Endothelial cell of umbilical vein (primary cell): ENCODE measurements around the gene ARHGEF10L. TPM values are rescaled to one million over a fixed set of nuclear protein-coding genes. Genes with fewer than 3 reads are reported as not detected.

Experiments used
- BruUV-seq: library from RNA; stranded (reverse); fragments of 400-500 nt; replicated peaks from 2 replicates; lab custom pipeline; 2021; lab: Mats Ljungman, UMichigan
- CTCF ChIA-PET: fragments of 300-600, 350-600 bp; sonication (Branson Sonifier 250); formaldehyde crosslinking; loops from one replicate; lab custom pipeline; 2021; ENCODE audit warnings: antibody characterized with exemption, inconsistent platforms; lab: Charles Lee
- POLR2A ChIA-PET: fragments of 300-600, 350-600 bp; sonication (Branson Sonifier 250); formaldehyde crosslinking; loops from one replicate; lab custom pipeline; 2021; ENCODE audit warnings: antibody characterized with exemption, inconsistent platforms; lab: Charles Lee
- DNase-seq: peaks from one replicate; pipeline ENCODE4 v3.0.0-alpha.2; 2011; ENCODE audit warnings: low read depth, low spot score
- FAIRE-seq: peaks from 2 replicates; lab custom pipeline; 2011; peaks lifted over from hg19 to GRCh38; lab: Jason Lieb, UNC
- H2AFZ ChIP-seq: 2 replicates; pipeline ENCODE4 v1.6.0; 2012; ENCODE audit warnings: low read depth, low read length, control low read depth, inconsistent platforms
- H3K27ac ChIP-seq: 2 replicates; pipeline ENCODE4 v1.5.1; 2011; ENCODE audit warnings: low read depth, mild to moderate bottlenecking, control low read depth, low read length, moderate library complexity; ENCODE audit not compliant: insufficient read depth
- H3K27me3 ChIP-seq, 2 experiments: 2 replicates each; pipeline versions ENCODE4 v1.6.0 to v1.6.1; 2011; ENCODE audit warnings: low read length in 2 of 2, mixed read lengths in 1 of 2; ENCODE audit not compliant: control insufficient read depth in 2 of 2, insufficient read depth in 2 of 2
- H3K36me3 ChIP-seq, 2 experiments: 2 replicates in 1 of 2; 3 replicates in 1 of 2; pipeline ENCODE4 v1.5.1; 2011; ENCODE audit warnings: low read length in 2 of 2, mild to moderate bottlenecking in 1 of 2, moderate library complexity in 1 of 2; ENCODE audit not compliant: control insufficient read depth in 2 of 2, insufficient read depth in 2 of 2; ENCODE audit errors: extremely low read depth in 1 of 2
- H3K4me1 ChIP-seq: 3 replicates; pipeline ENCODE4 v1.5.1; 2011; ENCODE audit warnings: mild to moderate bottlenecking, low read length; ENCODE audit not compliant: control insufficient read depth, insufficient read depth; ENCODE audit errors: extremely low read depth
- H3K4me2 ChIP-seq: 2 replicates; pipeline ENCODE4 v1.6.1; 2011; ENCODE audit warnings: low read length, control low read depth, mixed read lengths; ENCODE audit not compliant: insufficient read depth
- H3K4me3 ChIP-seq, 3 experiments: fragments of 200-600 bp in 1 of 3; sonication (generic), shearing (Covaris generic) in 1 of 3; replicated peaks in 1 of 3; 2 replicates each; pipeline ENCODE4 v1.5.1; 2011 to 2016; ENCODE audit warnings: control low read depth in 3 of 3, low read length in 3 of 3, mild to moderate bottlenecking in 2 of 3, inconsistent platforms in 1 of 3, low read depth in 1 of 3, moderate library complexity in 1 of 3; ENCODE audit not compliant: insufficient read depth in 1 of 3
- H3K79me2 ChIP-seq: 2 replicates; pipeline ENCODE4 v1.6.0; 2012; ENCODE audit warnings: low read length, inconsistent platforms; ENCODE audit not compliant: control insufficient read depth, insufficient read depth
- H3K9ac ChIP-seq: replicated peaks from 2 replicates; pipeline ENCODE3; 2011; ENCODE audit warnings: low read length, control low read depth; ENCODE audit not compliant: insufficient read depth; ENCODE audit errors: extremely low read depth
- H3K9me1 ChIP-seq: replicated peaks from 3 replicates; pipeline ENCODE4 v1.6.0; 2011; ENCODE audit warnings: mild to moderate bottlenecking, low read length; ENCODE audit not compliant: control insufficient read depth, insufficient read depth; ENCODE audit errors: extremely low read depth
- H3K9me3 ChIP-seq: replicated peaks from 2 replicates; pipeline ENCODE4 v1.5.1; 2012; ENCODE audit warnings: low read length, inconsistent platforms; ENCODE audit not compliant: control insufficient read depth, insufficient read depth
- H4K20me1 ChIP-seq: replicated peaks from 2 replicates; pipeline ENCODE3; 2011; ENCODE audit warnings: mild to moderate bottlenecking, low read length; ENCODE audit not compliant: control insufficient read depth, insufficient read depth; ENCODE audit errors: extremely low read depth
- FOS ChIP-seq: IDR thresholded peaks from 2 replicates; pipeline ENCODE4 v1.6.1; 2011; ENCODE audit warnings: mild to moderate bottlenecking, low read length, moderate library complexity, borderline replicate concordance; ENCODE audit not compliant: insufficient read depth
- GATA2 ChIP-seq: IDR thresholded peaks from 2 replicates; pipeline ENCODE4 v1.7.0; 2011; ENCODE audit warnings: low read depth, mild to moderate bottlenecking, moderate library complexity, mixed read lengths, low read length; ENCODE audit not compliant: insufficient read length, insufficient read depth
- JUN ChIP-seq: IDR thresholded peaks from 2 replicates; pipeline ENCODE4 v1.6.1; 2011; ENCODE audit warnings: borderline replicate concordance, low read depth; ENCODE audit not compliant: insufficient read length, insufficient read depth
- MYC ChIP-seq: IDR thresholded peaks from one replicate; pipeline ENCODE4 v1.6.1; 2011; ENCODE audit warnings: mild to moderate bottlenecking, low read depth, low read length
- POLR2A ChIP-seq: IDR thresholded peaks from 2 replicates; pipeline ENCODE4 v1.6.1; 2012; ENCODE audit warnings: low read depth, mild to moderate bottlenecking, control low read depth, low read length
- POLR2AphosphoS5 ChIP-seq: IDR thresholded peaks from 2 replicates; pipeline ENCODE4 v1.6.1; 2012; ENCODE audit warnings: low read depth, mild to moderate bottlenecking, control low read depth, low read length, moderate library complexity; ENCODE audit not compliant: insufficient read depth
- dilution Hi-C: fragments of 300-500 bp; cut with MboI; formaldehyde crosslinking; loops from one replicate; pipeline ENCODE4 v1.15.0; 2019; ENCODE audit warnings: low sequenced_read_pairs; ENCODE audit not compliant: extremely low pct_ligation_motif_present
- intact Hi-C: fragments of 100-400 bp; cut with micrococcal nuclease; formaldehyde crosslinking; loops from one replicate; pipeline ENCODE4 v1.10.0; 2022
- polyA plus RNA-seq, 4 experiments: library from polyadenylated mRNA; depleted of rRNA in 3 of 4; stranded (reverse) in 3 of 4; unstranded in 1 of 4; fragments of >200 nt; gene quantifications; 2 replicates each; pipeline versions ENCODE4 v1.2.1 to v1.2.3, GENCODE V29; 2011 to 2012; ENCODE audit warnings: missing spikeins in 1 of 4
- total RNA-seq: library from RNA; stranded (reverse); gene quantifications from 2 replicates; pipeline ENCODE4 v1.2.3, GENCODE V29; 2021
- TF ChIP-seq, protein P1 (sequence below): IDR thresholded peaks from 2 replicates; pipeline ENCODE4 v1.6.1; 2011; ENCODE audit not compliant: insufficient read depth, insufficient read length
- TF ChIP-seq, protein P2 (sequence below), 2 donors: IDR thresholded peaks; 1 replicate in 1 of 2; 2 replicates in 1 of 2; pipeline ENCODE4 v1.5.1; 2011; ENCODE audit warnings: low read length in 2 of 2, mild to moderate bottlenecking in 2 of 2, moderate library complexity in 2 of 2, control low read depth in 1 of 2, inconsistent platforms in 1 of 2, low read depth in 1 of 2; ENCODE audit not compliant: insufficient read depth in 1 of 2; ENCODE audit errors: extremely low read depth in 1 of 2

Gene ARHGEF10L
- total and polyA plus RNA-seq, 2 donors (not counting 3 experiments of a cell fraction or from before 2014, with no cell fraction given) = 1.9 to 5.2 TPM

DNA sequence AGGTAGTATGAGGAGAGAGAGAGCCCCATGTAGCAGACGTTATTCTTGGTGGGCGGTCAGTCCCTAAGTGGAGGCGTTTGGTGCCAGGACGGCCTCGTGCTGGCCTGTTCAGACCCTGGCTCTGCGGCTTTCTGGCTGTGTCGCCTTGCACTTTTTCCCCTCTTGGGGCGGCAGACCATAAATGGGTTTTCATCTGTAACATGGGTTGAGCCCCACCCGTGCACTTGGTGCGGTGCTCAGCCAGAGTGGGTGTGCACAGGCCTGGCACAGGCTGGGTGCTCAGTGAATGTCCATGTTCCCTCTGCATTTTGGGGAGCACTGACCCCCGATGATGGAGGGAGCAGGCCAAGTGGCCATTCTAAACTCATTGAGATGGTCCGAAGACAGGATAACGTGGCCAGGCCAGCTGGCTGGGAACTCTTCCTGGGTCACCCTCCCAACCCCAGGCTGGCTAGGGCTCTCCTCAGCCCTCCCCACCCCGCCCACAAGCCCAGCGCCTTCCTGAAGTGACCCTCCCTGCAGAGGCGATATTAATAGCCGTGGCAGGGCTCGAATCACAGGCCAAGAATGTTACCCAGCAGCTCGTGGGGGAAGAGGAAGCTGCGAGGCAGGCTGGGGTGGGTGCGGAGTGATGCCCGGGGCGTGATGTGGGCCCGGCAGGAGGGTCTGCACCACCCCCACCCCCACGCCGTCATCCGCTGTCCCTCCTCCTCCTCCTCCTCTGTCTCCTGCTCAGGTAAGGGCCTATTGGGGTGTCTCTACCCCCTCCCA lies 78.5 kb downstream of the ARHGEF10L start:
- H4K20me1 ChIP-seq = no peaks in the 10 kb centered on the region
- no peaks in the 10 kb centered on the region for H3K4me1 ChIP-seq
- no TSS peak for BruUV-seq
- H3K4me3 ChIP-seq = no peak overlapping the region
- CTCF ChIA-PET = interaction anchor here (1.2 to 1.6 kb wide), 3 partner anchors 11 to 958 kb away, joined by 4 to 10 read pairs (median 4); no protein-coding TSS in a partner anchor
- FAIRE-seq = no peak
- H3K27me3 ChIP-seq = no peaks in the 10 kb centered on the region
- intact Hi-C loops (no loop called here), dilution Hi-C loops (no loop called here)
- no peak for DNase-seq
- no peaks in the 10 kb centered on the region for H3K79me2 ChIP-seq
- no peaks in the 10 kb centered on the region for H3K9me1 ChIP-seq
- H3K27ac ChIP-seq = no peak overlapping the region
- H3K9ac ChIP-seq = no peak overlapping the region
- POLR2A ChIA-PET = interaction anchor here (0.6 kb wide), 1 partner anchor 552 kb away, joined by 3 read pairs; no protein-coding TSS in a partner anchor
- no peak for TF ChIP-seq MYC
- H3K36me3 ChIP-seq = no peaks in the 10 kb centered on the region
- no peak overlapping the region for H3K4me2 ChIP-seq
- H3K9me3 ChIP-seq = no peaks in the 10 kb centered on the region
- H2AFZ ChIP-seq = no peak overlapping the region

DNA sequence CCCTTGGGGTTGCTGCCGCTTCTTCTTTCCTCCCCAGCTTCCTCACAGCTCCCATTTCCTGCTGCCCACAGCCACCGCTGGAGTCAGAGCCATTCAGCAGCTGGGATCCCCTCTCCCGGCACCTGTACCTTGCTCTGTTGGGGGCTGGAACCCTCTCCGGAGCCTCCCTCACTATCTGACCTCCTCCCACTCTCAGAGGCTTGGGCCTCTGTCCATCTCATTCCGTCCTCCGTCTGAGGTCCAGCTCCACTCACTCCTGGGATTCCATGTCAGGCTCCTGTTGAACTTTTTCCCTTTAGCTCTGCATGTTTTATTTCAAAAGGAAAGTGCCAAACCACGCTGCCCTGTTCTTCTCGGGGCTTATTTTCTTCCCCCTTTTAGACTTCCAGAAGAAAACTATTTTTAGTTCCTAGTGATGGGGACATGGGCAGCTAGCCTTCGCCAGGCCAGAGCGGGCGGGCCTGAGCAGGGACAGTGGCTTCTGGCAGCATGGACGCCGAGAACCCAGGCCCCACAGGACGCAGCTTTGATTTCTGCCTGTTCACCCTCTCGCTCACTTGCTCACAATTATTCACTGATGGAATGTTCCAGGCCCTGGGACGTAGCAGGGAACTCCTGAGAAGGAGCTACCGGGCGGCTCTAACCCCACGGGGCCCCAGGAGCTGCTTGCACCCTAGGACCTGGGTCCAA lies 79.2 kb downstream of the ARHGEF10L start:
- no peaks in the 10 kb centered on the region for H3K36me3 ChIP-seq
- H3K27ac ChIP-seq = no peak overlapping the region
- H4K20me1 ChIP-seq = no peaks in the 10 kb centered on the region
- no peak overlapping the region for H2AFZ ChIP-seq
- DNase-seq (no peak), FAIRE-seq (no peak)
- dilution Hi-C loops = no loop called here
- intact Hi-C loops = no loop called here
- no peaks in the 10 kb centered on the region for H3K9me3 ChIP-seq
- H3K27me3 ChIP-seq = no peaks in the 10 kb centered on the region
- no peaks in the 10 kb centered on the region for H3K9me1 ChIP-seq
- H3K4me3 ChIP-seq = no peak overlapping the region
- ChIA-PET CTCF (interaction anchor here (1.2 to 1.6 kb wide), 3 partner anchors 12 to 957 kb away, joined by 4 to 10 read pairs (median 4); no protein-coding TSS in a partner anchor), POLR2A (interaction anchor here (0.6 kb wide), 1 partner anchor 553 kb away, joined by 3 read pairs; no protein-coding TSS in a partner anchor)
- no TSS peak for BruUV-seq
- no peak overlapping the region for H3K4me2 ChIP-seq
- H3K4me1 ChIP-seq = no peaks in the 10 kb centered on the region
- TF ChIP-seq FOS (no peak), POLR2AphosphoS5 (no peak), GATA2 (no peak), MYC (no peak), POLR2A (no peak), JUN (no peak)
- TF ChIP-seq, protein P1, sequence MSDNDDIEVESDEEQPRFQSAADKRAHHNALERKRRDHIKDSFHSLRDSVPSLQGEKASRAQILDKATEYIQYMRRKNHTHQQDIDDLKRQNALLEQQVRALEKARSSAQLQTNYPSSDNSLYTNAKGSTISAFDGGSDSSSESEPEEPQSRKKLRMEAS = no peak
- TF ChIP-seq, protein P2, sequence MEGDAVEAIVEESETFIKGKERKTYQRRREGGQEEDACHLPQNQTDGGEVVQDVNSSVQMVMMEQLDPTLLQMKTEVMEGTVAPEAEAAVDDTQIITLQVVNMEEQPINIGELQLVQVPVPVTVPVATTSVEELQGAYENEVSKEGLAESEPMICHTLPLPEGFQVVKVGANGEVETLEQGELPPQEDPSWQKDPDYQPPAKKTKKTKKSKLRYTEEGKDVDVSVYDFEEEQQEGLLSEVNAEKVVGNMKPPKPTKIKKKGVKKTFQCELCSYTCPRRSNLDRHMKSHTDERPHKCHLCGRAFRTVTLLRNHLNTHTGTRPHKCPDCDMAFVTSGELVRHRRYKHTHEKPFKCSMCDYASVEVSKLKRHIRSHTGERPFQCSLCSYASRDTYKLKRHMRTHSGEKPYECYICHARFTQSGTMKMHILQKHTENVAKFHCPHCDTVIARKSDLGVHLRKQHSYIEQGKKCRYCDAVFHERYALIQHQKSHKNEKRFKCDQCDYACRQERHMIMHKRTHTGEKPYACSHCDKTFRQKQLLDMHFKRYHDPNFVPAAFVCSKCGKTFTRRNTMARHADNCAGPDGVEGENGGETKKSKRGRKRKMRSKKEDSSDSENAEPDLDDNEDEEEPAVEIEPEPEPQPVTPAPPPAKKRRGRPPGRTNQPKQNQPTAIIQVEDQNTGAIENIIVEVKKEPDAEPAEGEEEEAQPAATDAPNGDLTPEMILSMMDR (IDR thresholded peaks at IDR 0.05; ENCODE audit: extremely low read depth in 1 of 2, insufficient read depth in 1 of 2, low read depth in 1 of 2, low read length in 2 of 2) = no peak
- H3K79me2 ChIP-seq = no peaks in the 10 kb centered on the region
- H3K9ac ChIP-seq = no peak overlapping the region
